Hematopoietic multipotent progenitor cell treated with erythropoietin and hydrocortisone succinate and interleukin-3 and kit ligand, for 4 days (in vitro differentiated cells): Measurements from ENCODE around the gene GLRA1.
"Not testable (repeated sequence)": the region's sequence is repeated elsewhere in the genome, so short reads cannot be mapped to it uniquely, and the experiment has no call there.

Source experiments
- DNase-seq: peaks from one replicate; pipeline ENCODE4 v3.0.0-alpha.2; 2015

The GLRA1 gene

DNA sequence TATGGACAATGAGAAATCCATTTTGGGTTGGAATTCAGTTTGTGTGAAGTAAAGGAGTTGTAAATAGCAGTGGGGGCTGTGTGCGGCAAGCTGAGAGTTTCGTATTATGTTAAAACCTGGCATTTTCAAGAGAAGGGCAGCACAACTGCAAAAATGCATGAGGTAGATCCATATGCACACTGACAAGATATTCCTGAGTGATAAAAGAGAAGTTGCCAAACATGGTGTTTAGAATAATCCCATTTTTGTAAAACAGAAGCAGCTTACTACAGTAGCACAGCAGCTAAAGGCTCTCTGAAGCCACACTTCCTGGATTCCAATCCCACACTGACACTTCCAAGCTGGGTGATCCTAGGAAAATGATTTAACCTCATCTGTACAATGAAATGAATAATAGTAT, 11.2 kb downstream of the GLRA1 start:
- DNase-seq: no peak

DNA sequence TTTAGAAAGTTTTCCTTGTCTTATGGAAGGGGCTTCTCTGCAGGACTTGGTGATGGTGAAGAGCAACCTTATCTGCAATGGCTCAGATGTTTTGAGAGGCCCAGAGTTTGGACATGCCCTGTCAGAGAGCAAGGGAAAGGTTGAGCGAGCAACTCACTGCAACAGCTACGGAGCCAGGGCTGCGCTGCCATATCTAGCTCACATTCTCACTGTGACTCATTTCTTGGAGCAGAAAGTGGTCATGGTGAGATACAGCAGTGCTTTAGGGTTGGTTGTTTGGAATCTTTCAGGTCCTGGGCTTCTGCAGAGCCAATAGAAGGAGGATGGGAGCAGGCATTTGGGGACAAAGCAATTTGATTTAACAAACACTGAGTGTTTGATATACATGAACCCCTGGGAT, 12.3 kb downstream of the GLRA1 start:
- DNase-seq: no peak

- no peak for DNase-seq
Observed at GRCh38 chr5:151911011-151911410, 13.6 kb downstream of the GLRA1 start.

- no peak for DNase-seq
Observed at GRCh38 chr5:151909628-151910027, 15.0 kb downstream of the GLRA1 start.

DNA sequence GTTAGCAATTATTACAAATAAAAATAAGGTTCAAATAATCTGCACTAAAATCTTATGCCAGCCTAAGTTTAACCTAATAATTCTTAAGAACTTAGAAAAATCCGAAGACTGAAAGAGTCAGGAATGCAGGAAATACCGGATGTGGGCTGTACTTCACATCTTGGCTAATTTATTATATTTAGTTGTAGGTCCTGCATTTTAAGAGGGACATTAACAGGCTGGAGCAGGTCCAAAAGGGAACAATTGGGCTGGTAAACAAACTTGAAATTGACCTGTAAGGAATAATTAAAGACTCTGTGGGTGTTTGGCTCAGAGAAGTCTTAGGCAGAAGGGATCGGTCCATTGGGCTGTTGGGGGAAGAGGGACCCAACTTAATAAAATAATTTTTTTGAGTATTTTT, 18.4 kb downstream of the GLRA1 start:
- no peak for DNase-seq

DNA sequence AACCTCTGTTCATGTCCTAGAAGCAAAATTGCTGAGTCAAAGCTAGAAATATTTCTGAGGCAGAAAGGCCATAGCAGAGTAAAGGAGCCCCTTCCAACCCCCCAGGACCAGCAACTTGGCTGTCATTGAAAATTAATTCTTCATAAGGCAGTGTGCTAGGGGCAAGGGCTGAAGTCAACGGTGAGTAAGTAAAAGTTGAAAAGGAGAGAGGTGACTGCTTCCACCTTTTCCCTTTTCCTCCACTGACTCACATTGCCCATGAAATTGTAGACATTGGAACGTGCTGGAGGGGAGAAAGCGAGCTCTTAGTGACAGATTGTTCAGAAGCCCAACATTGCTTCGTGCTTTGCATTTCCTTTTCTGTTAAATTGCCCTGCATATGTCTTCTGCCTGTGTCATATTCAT, 19.1 kb downstream of the GLRA1 start:
- DNase-seq: no peak

GRCh38 chr5:151904909-151905308, 19.7 kb downstream of the GLRA1 start:
- no peak for DNase-seq

DNA sequence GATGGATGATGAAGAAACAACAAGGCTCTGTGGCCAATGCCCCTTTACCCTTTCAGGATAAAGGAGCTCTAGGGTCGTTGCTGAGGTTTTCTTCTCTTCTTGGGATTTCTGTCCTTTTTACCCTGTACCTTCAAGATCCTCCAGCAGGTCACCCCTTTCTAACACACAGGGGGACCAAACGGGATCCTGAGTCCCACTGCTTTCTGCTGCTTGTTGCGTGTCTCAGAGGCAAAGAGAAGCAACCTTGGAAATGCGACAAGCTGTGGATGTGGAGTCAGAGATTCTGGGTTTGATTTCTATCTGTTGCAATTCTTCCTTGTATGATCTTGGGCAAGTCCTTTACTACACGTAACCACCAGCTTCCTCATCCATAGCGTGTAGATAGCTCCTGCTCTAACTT, 20.5 kb downstream of the GLRA1 start:
- no peak for DNase-seq

- DNase-seq: no peak
Observed at GRCh38 chr5:151903243-151903653, 21.4 kb downstream of the GLRA1 start.

DNA sequence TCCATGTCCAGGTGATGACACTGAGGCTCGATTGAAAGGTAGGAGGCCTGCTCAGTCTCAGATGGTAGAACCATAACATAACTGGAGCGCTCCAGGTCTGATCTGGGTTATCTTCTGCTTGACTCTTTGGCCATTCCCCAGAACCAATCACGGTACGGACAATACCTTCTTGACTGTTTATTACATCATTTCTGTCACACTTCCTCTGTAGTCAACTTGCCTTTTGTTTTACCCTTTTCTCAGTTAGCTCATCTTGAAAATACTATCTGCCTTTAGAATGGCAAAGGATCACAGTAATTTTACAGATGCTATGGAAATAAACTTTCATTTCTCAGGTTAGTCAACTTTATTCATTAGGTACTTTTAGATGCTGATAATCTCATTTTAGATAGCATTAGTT, 22.4 kb downstream of the GLRA1 start:
- DNase-seq: no peak

DNA sequence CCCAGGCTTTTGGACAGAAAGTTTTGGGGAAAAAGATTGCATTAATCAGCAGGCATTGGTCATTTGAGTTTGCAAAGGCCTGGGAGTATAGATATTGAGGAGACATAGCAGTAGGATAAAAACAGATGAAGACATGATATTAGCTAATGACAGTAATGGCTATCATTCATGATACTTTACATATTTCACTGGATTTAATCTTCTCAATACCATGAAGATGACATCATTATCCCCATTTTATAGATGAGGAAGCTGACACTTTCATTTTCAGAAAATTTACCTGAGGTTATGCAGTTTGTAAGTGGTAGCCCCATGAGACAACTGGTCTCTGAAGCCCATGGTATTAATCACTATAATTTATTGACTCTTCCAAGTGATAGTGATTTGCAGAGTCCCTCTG, 23.0 kb downstream of the GLRA1 start:
- no peak for DNase-seq

GRCh38 chr5:151900891-151901290, 23.8 kb downstream of the GLRA1 start:
- no peak for DNase-seq

GRCh38 chr5:151899399-151899798, 25.3 kb downstream of the GLRA1 start:
- DNase-seq: no peak

GRCh38 chr5:151897896-151898295, 26.8 kb downstream of the GLRA1 start:
- no peak for DNase-seq

DNA sequence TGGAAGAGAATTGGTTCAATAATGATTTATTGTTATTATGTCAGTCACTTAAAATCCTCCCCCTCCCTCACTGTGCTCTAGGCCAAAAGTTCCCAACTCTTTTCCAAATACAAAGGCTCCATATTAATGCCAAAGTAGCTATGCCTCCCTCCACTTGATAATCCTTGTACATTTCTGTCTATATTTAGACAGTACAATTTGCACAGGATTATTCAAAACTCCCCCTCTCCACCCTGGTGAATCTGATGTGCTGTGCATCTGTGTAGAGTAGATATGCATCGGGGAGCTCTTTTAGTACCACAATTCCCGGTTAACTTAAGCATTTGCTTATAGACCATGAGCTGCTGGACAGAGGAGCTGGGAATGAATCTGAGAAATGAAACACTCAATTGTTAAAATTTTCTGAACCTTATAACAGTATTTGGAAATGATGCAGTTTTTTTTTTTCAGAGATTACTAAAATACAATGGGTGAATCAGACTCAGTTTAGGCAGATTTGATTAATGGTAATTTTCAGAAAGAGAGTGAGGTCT, 27.6 kb downstream of the GLRA1 start:
- DNase-seq: no peak

- no peak for DNase-seq
Observed at GRCh38 chr5:151896031-151896691, 28.5 kb downstream of the GLRA1 start.

- DNase-seq: no peak
Observed at GRCh38 chr5:151895660-151896030, 29.0 kb downstream of the GLRA1 start.

DNA sequence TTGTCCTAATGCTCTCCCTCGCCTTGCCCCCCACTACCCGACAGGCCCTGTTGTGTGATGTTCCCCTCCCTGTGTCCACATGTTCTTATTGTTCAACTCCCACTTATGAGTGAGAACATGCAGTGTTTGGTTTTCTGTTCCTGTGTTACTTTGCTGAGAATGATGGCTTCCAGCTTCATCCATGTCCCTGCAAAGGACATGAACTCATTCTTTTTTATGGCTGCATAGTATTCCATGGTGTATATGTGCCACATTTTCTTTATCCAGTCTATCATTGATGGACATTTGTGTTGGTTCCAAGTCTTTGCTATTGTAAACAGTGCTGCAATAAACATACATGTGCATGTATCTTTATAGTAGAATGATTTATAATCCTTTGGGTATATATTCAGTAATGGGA, 31.2 kb downstream of the GLRA1 start:
- not testable (repeated sequence) for DNase-seq

DNA sequence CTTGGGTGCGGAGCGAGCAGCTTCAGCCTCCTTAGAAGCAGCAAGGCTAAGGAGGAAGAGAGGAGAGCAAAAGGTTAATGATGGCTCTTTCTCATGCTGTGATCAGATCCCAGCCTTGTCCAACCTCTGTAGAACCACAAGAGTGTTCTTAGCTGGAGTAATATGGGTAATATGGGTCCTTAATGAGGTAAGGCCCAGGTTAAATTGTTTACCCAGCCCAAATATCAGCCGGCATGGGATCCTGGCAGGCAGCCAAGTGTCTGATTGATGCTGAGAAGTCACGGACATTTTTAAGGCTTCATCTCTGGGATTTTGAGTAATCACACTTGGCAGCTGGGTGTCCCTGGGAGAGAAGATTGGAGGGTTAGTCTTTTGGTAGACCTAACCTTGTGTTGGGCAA, 32.3 kb downstream of the GLRA1 start:
- no peak for DNase-seq

DNA sequence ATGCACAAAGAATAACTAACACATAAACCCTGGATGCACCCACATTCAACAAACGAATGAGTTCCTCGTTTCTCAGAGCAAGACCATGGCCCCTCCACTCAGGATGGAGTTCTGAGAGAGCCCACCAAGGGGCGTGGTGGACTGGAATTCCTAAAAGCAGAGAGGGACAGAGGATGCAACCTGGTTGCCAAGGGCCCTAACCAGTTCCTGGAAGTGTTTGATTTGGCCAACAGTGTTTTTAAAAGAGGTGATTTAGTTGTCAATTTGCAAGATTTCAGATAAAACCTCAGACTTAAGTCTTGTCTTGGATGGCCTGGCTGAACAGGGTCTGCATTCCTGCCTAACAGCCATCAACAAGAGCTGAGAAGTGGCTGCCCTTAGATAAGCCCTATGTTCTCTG, 34.4 kb downstream of the GLRA1 start:
- no peak for DNase-seq

- no peak for DNase-seq
Observed at GRCh38 chr5:151889614-151890013, 35.0 kb downstream of the GLRA1 start.

DNA sequence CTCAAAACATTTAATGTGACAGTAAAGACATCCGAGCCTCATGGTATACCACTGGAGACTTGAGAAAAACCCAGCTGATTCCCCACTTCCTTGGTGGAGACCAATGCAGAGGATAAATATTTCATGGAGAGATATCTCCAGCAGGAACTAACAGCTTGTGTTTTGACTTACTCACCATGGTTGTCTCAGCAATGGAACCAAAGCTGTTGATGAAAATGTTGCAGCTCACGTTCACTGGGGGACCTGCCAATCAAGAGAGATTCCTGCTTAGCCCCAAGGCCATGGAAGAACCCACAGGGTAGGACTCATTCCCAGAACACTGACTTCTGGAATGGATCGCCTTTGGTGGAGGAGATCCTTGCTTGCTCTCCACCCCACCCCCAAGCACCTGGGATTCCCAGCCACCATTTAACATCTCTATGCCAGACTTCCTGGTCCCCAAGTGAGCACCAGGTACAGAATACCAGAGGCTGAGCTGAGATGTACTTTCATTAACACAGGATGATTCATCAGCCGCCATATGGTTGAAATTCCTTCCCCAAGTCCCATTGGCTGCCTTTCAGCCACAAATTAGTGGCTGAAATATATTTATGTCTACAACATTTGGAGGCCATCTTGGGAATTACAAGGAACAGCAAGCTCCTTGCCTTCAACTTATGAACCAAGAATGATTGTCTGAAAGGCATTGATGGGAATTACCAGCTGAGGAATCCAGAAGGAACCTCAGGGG, 37.9 kb downstream of the GLRA1 start:
- DNase-seq: no peak

DNA sequence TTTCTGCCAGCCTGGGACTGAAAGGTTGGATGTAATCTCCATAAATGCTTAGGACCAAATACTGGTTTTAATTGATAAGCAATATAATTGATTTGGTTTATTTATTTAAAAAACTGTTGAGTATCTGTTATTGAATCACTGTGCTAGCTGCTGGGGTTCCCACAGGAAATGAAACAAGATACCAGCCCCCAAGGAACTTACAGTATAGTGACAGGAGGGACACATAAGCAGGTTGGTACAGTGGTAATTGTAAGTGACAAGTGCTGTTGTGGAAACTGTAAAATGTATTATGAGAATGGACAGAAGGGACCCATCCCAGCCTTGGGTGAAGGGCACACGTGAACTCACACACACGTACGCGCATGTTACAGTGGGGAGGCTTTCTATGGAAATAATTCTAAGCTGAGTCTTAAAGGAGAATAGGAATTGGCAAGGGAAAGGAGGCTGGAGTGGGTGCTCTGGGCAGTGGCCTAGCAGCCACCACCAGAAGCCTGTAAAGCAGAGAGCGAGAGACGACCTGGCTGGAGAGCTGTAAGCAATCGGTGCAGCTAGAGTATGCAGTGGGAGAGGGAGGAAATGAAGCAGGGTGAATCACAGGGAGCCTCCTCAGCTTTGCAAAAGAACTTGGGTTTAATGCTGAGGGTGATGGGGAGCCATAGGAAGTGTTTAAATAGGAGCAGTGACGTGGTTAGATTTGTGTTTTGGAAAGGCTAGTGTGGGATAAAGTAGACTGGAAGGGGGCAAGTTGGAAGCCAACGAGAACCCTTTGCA, 39.3 kb downstream of the GLRA1 start:
- DNase-seq: no peak
